GDM1 (cell line): ENCODE measurements around the gene SDHC.
A peak's percentile ranks its signal among the peaks of the same experiment; 100 is the strongest.

ENCODE experiments used
- DNase-seq: peaks from one replicate; lab custom pipeline; 2025; lab: John Stamatoyannopoulos, UW

The SDHC gene

GRCh38 chr1:161314201-161314981, at the start of gene SDHC:
TSS of gene SDHC (plus strand) at chr1:161314381. CDS start at chr1:161314406, 25 bp downstream.
- DNase-seq = peak; percentile 84

GRCh38 chr1:161265305-161265704, 48.9 kb upstream of the SDHC start:
- DNase-seq = no peak

- no peak for DNase-seq
These were observed 48.0 kb upstream of the SDHC start for GRCh38 chr1:161266202-161266601.

GRCh38 chr1:161266836-161267235, 47.3 kb upstream of the SDHC start:
- no peak for DNase-seq

- peak; percentile 29 for DNase-seq
These were observed 46.9 kb upstream of the SDHC start for GRCh38 chr1:161267321-161267720.

- no peak for DNase-seq
These were observed 40.8 kb upstream of the SDHC start for GRCh38 chr1:161273402-161273801.

GRCh38 chr1:161274874-161275273, 39.3 kb upstream of the SDHC start:
- DNase-seq = no peak

GRCh38 chr1:161282991-161283390, 31.2 kb upstream of the SDHC start:
- no peak for DNase-seq

- no peak for DNase-seq
These were observed 29.1 kb upstream of the SDHC start for GRCh38 chr1:161285113-161285512.

- no peak for DNase-seq
These were observed 28.7 kb upstream of the SDHC start for GRCh38 chr1:161285521-161285920.

- DNase-seq = no peak
These were observed 26.6 kb upstream of the SDHC start for GRCh38 chr1:161287482-161288054.

GRCh38 chr1:161290779-161291178, 23.4 kb upstream of the SDHC start:
- DNase-seq = no peak

- DNase-seq = no peak
These were observed 16.8 kb upstream of the SDHC start for GRCh38 chr1:161297415-161297814.

GRCh38 chr1:161298116-161298515, 16.1 kb upstream of the SDHC start:
- no peak for DNase-seq

GRCh38 chr1:161299347-161299746, 14.8 kb upstream of the SDHC start:
- DNase-seq = no peak

GRCh38 chr1:161300478-161300877, 13.7 kb upstream of the SDHC start:
- no peak for DNase-seq

- DNase-seq = no peak
These were observed 9.0 kb upstream of the SDHC start for GRCh38 chr1:161304927-161305866.

GRCh38 chr1:161305867-161306519, 8.2 kb upstream of the SDHC start:
- peak; percentile 78 for DNase-seq

- DNase-seq = no peak
These were observed 6.9 kb upstream of the SDHC start for GRCh38 chr1:161307230-161307768.

- DNase-seq = no peak
These were observed 6.1 kb upstream of the SDHC start for GRCh38 chr1:161307892-161308638.

GRCh38 chr1:161309868-161310267, 4.3 kb upstream of the SDHC start, which contains the start of gene MPZ:
TSS of gene MPZ (minus strand) at chr1:161309968. CDS start at chr1:161309905, 63 bp downstream.
- DNase-seq = no peak
